ENCODE results near the gene CDKN3.
A peak's percentile ranks its signal among the peaks of the same experiment; 100 is the strongest.

CDKN3 gene

GRCh38 chr14:54396493-54397335 lies at the start of gene CDKN3:
Gene CDKN3 (plus strand): TSS chr14:54397007. CDS start chr14:54397069, 62 bp downstream.
- peak; percentile 99 for DNase-seq

- no peak for DNase-seq
Measured at GRCh38 chr14:54347044-54347443, 49.8 kb upstream of the CDKN3 start.

DNA sequence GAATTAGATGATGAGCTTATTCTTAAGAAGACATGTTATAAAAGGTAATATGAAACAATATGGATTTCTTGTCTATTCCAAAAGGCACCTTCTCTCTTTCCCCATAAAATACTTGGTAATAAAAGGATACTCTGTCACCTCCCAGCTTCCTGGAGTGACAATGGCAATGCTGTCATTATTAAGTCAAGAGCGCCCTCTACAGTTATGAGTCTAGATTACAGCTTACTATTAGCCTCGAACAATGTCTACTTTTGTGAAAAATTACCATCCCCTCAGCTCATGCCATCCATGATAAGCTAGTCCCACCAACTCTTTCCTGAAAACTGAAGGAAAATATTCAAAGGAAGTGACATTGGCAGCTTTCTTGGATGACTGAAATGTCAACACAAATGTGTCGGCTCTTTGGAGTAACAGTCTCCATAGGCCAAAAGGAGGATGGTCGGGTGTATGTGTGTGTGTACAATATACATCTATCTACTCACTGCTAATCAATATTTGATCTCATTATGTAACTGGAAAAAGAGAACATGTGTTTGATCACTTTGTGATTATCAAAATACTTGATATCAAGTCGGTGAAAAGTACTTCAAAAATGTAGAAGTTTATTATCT lies 48.7 kb upstream of the CDKN3 start:
- DNase-seq: peak; percentile 80

DNA sequence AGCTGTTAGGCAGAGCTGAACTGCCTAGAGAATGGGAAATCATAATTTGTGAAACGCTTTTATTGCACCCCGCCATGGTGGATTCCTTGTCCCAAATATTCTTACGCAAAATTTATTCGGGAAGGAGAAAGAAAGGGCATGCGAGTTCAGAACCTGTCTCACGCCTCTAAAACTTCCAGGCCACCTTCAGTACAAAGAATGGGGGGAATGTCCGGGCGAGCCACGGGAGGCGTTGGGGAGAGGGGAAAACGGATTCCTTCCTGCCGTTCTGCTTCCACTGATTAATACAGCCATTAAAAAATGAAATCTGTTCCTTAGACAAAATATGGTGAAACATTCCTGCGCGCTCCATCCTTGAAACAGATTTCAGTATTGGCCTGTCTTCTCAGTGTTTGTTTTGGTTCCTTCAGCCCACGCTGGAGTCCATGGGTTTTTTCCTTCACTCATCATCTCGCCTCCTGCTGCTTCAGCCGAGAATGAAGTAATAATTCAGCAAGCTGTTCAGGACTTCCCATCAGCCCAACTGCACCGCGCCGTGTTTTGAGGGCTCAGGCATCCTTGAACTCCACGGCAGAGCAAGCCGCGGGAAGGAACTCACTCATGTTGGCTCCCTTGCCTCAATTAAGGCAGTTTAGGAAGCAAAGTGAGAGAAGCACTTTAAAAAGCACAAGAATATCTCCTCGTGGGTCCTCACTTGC lies 47.7 kb upstream of the CDKN3 start:
- DNase-seq: no peak

DNA sequence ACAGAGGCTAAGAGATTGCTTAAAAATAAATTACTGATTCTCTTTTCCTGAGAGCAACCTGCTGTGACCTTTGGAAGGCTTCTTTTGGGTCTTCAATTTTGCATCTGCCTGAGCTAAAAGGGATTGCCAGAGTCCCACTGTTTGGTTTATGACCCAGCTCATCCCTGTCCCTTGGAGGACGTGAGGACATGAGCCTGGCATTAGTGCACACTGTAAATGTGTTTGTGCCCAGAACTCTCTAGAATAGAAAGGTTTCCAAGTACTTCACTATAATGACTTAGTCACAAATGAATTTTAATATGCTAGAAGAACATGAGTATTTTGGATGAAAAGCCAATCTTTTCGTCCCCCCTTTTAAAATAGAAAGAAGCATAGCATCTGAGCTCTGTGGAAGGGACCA lies 47.1 kb upstream of the CDKN3 start:
- DNase-seq: no peak

DNA sequence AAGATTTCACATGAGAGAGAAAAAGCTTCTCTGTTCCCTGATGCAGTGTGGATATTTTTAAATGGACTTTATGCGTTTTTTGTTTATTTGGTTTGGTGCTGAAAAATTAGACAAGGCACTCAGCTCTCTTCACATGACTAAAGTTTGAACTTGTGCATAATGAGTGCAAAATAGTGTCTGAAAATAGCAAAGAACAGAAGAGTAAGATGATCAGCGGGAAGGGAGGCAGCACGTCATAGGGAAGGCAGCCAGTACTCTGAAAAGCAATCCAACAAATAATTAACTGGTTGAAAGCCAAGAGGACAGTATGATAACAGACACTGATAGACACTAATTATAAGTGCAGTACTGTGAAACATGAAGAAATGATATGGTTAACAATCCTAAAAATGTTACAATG lies 46.6 kb upstream of the CDKN3 start:
- DNase-seq: no peak

DNA sequence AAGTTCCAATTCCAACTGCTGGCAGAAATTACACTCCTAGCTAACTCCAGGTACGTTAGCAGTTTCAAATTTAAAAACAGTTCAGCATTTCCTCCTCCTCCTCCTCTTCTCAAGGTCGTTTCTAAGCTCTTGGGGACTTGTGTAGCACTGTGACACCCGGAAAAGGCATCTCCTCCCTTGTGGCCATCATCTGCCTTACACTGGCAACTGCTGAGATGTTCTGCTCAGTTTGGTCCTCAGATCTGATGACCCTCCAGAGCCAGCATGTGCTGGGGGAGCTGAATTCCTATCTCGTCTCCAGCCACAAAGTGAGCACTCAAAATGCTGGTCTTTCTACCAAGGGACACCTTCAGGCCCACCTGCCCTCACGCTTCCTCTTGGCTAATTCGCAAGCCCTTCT lies 43.5 kb upstream of the CDKN3 start:
- DNase-seq: no peak

GRCh38 chr14:54353694-54354093 lies 43.1 kb upstream of the CDKN3 start:
- DNase-seq: no peak

DNA sequence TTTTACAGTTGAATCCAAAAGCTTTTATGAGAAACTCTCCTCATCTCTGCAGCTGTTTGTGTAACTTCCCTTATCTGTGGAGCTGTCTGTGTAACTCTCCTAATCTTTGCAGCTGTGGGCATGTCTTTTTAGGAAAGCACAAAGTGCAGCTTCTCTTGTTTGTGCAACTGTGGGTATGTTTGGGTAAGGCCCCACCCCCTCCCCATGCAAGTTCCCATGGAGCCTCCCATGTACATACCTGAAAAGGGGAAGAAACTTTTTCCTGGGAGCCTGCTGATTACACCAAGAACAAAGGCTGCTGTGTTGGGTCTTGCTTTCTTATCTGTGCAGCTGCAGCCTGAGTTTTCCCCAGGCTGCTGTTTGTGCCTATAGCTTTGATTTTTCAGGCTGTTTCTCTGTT lies 42.7 kb upstream of the CDKN3 start:
- DNase-seq: no peak

- no peak for DNase-seq
Measured at GRCh38 chr14:54354968-54355641, 41.7 kb upstream of the CDKN3 start.

- DNase-seq: no peak
Measured at GRCh38 chr14:54355698-54356097, 41.1 kb upstream of the CDKN3 start.

GRCh38 chr14:54356172-54356571 lies 40.6 kb upstream of the CDKN3 start:
- DNase-seq: no peak

DNA sequence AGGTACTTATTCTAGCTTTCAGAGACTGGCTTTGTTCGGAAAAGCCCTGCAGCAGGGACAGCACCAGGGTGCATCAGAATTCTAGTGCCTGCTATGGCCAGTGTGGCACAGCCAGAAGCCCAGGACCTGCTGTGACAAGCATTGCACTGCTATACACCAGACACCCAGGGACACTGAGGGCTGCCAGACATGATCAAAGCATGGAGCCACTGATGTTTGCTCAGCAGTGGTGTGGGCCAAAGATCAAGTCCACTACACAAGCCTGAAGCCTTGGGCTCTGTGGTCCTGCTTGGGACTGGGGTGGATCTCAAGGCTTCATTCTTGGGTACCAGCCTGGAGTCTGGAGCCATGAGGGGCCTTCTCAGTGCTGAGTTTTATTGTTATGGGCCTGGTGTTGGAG lies 36.1 kb upstream of the CDKN3 start:
- no peak for DNase-seq

DNA sequence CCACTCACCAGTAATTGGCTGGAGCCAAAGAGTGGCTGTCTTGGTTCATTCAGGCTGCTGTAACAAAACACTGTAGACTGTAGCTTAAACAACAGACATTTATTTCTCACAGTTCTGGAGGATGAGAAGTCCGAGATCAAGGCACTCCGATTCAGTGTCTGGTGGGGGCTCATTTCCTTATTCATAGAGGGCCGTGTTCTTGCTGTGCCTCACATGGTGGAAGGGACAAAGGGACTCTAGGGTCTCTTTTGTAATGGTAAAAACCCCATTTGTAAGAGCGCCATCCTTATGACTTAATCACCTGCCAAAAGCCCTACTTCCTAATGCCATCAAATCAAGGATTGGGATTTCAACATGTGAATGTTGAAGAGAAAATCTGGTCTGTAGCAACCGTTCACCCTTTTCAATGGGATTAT lies 34.7 kb upstream of the CDKN3 start:
- DNase-seq: peak; percentile 12

GRCh38 chr14:54362759-54363437 lies 33.9 kb upstream of the CDKN3 start:
- no peak for DNase-seq

- peak; percentile 27 for DNase-seq
Measured at GRCh38 chr14:54364555-54365415, 32.0 kb upstream of the CDKN3 start.

GRCh38 chr14:54366736-54367735 lies 29.8 kb upstream of the CDKN3 start:
- peak; percentile 51 for DNase-seq

DNA sequence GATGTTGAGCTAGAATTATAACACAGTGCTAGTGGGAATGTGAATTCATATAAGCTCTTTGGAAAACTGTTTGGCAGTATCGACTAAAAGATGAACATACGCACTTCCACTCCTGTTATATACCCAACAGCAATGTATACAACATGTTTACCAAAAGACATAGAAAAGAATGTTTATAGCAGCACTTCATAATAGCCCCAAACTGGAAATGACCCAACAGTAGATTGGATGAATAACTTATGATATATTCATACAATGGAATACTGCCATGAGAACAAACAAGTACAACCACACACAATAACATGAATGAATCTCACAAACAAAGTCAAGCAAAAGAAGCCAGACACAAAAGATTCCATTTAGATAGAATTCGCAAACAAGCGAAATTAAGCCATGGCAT lies 28.5 kb upstream of the CDKN3 start:
- no peak for DNase-seq

DNA sequence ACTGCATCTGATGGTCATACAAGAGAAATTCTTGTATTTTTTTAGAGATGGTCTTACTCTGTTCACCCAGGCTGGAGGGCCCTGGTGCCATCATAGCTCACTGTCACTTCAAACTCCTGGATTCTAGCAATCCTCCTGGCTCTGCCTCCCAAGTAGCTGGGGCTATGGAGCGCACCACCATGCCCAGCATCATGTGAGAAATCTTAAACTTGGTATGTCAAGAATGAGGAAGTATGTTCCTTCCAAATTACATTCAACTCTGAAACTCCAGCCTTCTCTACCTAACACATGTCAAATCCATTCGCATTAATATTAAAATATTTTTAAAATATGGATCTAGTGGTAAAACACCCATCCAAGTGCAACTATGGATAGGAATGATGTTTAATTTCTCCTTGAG lies 27.5 kb upstream of the CDKN3 start:
- no peak for DNase-seq
